HG03108 (cell line): ENCODE measurements around the gene HSD17B12.

Source experiments
- ATAC-seq: cut with Tn5 transposase; IDR thresholded peaks from one replicate; pipeline ENCODE4 v1.9.1; 2021; ENCODE audit warnings: moderate library complexity; ENCODE audit not compliant: unreplicated experiment

The HSD17B12 gene

DNA sequence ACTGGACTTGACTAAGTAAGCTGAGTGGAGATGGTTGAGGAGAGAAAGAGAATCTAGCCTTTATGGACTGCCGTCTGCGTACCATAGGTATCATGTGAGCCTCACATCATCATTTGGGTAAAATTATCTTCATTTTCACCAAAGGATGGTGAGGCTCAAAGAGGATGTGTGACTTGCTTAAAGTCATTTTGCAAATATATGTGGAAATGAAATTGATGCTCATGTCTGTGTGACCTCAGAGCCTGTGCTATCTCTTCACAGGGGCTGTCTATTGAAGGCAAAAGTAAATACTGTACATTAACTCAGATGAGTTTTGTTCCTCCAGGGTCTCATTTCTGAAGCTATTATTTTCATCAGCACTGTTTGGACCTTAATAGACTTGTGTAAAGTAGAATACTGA lies 116.8 kb downstream of the HSD17B12 start:
- no peak for ATAC-seq

DNA sequence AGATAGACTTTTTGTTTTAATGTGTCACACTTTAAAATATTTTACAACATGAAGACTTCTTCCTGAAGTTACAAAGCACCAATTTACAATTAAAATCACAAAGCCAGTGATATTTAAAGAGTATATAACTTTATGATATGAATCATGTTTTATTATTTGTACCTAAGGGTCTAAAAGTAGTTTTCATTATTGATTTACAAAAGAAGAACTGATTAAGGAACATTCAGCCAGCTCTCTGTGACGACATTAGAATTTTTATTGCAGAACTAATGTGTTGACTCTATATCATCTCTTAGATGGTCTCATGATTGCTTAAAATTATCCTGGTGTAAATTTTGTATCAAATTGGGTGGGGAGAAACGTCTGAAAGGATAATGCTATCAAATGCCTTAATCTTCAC lies 117.3 kb downstream of the HSD17B12 start:
- no peak for ATAC-seq

DNA sequence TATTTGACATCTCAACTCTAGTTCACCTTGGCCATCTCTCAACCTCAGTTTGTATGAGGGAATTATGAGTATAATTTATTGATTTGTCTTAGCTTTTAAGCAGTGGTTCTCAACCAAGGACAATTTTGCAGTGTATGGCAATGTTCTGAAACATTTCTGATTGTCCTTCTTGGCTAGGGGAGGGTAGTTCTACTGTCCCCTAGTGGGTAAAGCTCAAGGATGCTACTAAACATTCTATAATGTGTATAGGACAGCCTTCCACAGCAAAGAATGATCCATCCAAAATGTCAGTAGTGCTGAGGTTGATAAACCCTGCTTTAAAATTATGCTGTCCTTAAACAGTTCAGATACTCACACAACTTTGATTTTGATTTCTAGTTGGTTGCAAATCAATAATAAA lies 122.0 kb downstream of the HSD17B12 start:
- no peak for ATAC-seq

DNA sequence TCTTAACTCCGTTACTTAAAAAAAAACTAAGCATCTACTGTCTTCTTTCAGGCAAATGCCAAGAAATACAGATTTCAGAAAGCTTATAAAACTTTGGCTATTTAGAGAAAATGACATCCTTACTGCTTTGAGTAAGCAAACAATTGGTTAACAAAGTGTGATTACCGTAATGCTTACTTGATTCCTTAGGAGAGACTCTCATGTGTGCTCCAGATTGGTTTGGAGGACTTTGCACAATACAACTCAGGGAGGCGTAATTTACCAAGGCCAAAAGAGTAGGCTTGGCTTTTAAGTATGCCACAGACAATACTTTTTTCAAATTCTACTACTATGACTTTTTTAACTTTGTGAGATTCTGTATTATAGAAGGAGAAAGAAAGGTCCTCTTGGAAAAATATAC lies 123.2 kb downstream of the HSD17B12 start:
- no peak for ATAC-seq

DNA sequence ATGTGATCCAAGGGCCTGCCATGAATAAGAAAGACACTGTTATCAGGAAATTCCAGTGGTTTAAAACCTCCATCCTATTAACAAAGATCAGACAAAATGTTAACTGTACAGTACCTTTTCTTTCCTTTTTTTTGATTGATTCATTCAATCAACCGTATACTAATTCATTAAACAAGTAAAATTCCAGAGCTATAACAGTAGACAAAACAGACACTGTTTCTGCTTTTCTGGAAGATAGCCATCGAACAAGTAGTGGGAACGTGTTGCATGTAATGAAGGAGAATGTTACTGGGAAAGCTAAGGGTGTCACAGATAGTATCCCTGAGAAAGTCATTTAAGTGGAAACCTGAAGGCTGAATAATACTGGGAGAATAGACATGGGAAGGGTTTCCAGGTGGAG lies 126.4 kb downstream of the HSD17B12 start:
- no peak for ATAC-seq

DNA sequence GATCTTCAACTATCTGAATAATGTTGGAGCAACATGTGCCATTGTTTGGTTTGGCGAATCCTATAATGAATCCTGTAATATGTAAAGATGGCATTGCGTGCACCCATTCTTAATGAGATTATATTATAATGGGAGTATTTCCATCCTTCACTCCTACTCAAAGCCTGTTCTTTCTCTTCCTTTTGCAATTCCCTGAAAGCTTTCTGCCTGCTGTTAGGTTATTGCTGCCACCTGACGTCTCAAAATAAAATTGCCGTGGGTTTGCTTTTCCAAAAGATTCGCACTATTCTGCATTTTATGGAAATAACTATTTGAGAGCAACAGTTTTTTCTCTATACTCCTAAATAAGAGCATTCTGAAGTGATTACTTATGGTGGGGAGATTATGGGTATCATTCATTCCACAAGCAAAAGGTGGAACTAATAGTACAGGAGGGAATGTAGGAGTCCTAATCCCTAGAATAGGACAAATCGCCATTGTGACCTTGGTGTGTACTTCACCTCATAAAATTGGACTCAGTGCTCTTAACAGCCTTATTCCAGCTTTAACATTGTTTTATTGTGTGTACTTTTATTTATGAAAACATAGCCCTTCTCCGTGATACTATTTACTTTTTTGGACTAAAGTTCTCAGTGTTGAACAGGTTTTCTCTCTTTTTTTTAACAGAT lies 130.5 kb downstream of the HSD17B12 start:
- no peak for ATAC-seq

DNA sequence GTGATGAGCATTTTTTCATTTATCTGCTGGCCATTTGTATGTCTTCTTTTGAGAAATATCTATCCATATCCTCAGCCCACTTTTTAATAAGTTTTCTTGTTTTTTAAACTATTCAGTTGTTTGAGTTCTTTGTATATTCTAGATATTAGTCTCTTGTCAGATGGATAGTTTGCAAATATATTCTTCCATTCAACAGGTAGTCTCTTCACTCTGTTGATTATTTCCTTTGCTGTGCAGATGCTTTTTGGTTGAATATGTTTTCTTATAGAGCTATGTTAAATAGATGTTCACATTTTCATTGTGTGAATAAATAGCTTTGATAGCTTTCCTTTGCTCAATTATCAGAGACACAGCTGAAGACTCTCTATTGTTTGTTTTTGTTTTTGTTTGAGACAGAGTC lies 131.9 kb downstream of the HSD17B12 start:
- no peak for ATAC-seq

DNA sequence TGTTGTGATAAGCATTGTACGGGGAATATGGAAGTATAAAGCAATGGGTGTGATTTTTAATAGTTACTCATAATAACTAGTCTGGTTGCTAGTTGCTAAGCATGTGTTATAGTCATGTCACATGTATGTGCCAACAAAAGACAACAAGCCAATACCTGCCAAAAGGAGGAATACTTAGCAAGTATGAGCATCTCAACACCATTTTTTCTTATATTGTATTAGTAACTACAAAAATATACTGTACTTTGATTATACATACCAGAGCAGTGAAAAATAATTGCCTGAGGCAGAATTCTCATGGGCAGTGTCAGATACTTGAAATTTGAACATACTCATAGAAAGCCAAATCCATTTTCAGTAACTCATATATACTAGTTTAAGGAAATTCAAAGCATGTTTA lies 137.7 kb downstream of the HSD17B12 start:
- no peak for ATAC-seq

DNA sequence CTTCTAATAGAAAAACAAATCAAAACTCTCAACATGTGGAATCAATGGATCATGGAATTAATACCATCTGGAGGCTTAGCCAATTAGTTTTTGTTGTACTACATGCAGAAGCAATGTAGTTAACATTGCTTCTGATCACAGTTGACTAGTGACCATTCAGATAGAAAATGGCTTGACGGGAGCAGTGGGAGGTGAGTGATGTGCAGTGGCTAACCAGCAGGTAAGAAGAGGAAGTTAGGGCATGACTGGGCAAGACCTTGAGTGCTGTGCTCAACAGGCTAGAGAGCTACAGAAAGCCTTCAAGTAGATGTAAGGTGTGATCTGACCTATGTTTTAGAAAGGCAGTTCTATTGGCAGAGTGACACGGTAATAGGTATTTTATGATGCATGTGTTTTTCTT lies 139.4 kb downstream of the HSD17B12 start:
- ATAC-seq: no peak

DNA sequence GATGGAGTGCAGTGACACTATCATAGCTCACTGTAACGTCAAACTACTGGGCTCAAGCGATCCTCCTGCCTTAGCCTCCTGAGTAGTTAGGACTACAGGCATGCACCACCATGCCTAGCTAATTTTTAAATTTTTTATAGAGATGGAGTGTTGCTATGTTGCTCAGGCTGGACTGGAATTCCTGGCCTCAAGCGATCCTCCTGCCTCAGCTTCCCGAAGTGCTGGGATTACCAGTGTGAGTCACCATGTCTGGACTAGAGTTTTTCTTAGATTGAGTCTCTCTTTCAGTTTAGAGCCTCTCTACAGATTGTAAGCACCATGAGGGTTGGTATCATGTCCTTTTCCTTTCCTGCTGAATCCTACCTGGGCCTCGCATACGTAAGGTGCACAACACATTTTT lies 142.8 kb downstream of the HSD17B12 start:
- ATAC-seq: no peak

DNA sequence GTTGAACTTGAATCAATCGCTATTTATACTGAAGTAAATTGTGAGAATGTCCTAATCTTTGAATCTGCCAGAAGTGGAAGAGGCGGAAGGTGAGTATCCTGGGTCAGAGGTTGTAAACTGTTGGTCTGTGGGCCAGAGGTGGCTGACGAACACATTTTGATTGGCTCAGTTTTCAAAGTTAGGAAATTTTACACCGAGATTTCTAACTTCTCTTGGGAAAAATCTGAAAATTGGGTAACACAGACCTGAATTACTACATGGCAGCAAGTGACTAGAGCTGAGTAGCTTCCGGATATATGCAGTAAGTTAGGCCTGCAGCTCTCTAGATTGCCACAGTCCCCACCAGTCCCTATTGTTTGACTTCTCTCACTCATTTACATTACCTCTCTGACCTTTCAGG lies 143.3 kb downstream of the HSD17B12 start:
- ATAC-seq: no peak

DNA sequence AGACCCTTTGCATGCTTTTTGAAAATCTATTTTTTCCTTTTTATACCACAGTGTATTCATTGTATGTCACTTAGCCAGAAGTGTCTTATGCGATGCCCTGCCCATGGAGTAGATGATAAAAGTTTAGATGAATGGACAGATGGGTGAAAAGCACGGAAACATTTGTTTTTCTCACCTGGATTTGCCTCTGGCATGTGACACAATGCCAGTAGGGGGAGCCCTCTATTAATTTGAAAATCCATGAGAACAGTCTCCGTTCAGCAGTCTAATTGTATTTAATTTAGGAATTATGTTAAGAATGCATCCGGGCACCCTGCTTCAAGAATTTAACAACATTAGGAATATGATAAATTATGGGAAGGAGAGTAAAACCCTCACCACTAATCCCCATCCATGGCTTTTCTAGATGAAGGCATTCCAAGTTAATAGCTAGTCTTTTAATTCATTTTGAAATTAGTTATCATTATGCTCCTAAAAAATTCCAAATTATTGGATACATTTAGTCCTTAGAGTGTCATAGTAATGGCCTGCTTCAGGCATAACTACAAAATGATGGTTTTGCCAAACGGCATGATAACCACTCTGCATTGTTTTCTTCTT lies 144.8 kb downstream of the HSD17B12 start:
- ATAC-seq: no peak

DNA sequence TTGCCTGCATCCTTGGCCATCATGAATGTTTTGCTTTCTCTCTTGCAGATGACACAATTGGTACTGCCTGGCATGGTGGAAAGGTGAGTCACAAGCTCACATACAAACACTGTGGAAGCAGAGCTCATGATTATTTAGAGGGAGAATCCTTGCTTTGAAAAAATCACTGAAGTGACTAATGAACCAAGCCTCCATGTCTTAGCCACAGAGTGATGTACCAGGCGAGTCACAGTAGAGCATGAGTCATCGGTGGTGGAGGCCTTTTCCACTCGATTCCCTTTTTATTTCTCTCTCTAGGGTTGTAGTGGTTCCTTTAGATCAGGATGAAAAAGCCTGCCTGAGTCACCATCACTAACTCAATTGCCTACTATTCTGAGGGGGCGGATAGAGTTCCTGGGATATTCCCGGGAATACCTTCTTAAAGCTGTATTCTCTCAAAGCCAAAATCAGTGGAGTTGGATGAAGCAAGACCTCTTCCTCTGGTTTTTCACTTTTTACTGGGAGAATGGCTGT lies 150.4 kb downstream of the HSD17B12 start:
- no peak for ATAC-seq

DNA sequence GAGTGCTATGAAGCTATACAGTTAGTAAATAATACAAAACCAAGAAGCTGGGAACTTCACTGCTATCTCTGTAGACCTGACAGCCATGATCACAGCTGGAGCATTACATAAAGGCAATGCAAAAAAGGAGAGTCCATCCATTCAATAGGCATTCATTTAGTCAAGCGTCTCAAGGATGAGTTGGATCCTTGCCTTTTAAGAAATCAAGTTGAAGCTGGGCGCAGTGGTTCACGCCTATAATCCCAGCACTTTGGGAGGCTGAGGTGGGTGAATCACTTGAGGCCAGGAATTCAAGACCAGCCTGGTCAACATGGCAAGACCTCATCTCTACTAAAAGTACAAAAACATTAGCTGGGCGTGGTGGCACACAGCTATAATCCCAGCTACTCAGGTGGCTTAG lies 152.0 kb downstream of the HSD17B12 start:
- ATAC-seq: no peak

DNA sequence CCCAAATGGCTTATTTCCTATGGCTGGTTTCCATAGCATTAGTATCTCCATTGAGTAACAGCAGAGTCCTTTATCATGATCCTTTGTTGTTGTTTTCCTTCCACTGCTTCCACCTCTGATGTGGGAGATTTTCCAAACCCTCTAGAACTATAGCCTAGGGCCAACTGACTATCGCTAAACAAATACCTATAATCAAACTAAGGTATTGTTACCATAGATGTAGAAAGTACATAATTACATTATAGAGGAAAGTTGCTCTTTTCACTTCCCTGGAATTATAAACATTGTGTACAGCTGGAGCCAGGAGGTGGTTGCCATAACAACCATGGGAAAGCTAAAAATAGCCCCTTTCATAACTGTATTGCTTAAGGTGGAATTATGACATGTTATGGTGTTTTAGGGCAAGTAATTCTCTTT lies 153.1 kb downstream of the HSD17B12 start:
- ATAC-seq: no peak

DNA sequence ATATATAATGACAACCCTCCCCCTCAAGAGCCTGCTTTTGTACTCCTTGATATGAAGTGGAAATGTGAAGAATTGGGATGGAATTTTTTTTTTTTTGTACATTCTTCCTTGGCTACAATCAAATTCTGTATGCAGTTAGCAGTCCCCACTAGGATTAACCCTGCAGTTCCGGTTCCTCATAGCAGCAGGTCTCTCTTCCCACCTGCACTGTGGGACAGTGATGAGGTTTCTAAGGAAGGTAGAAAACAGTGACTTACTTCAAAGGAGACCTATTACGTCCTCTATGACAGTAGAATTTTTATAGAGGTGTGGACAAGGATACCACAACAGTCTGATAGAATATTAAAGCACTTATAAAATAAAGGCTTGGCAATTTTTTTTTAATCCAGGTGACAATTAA lies 153.7 kb downstream of the HSD17B12 start:
- no peak for ATAC-seq

DNA sequence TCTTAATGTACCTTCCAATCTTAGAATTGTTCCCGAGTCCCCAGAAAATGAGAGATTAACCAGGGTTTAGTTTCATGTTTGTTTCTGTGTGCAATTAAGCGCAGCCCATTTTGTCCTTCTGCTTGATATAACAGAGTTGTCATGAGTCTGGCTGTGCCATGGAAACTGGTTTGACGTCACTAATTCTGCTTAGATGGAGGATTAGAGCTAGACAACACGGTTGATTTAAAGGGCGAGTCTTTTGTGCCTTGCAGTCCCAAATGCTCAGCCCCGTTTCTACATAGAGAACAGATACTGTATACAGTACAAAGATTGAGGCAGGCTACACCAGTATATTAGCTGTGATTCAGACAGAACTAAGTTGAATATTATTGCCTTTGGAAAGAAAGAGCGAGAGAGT lies 154.6 kb downstream of the HSD17B12 start:
- no peak for ATAC-seq

DNA sequence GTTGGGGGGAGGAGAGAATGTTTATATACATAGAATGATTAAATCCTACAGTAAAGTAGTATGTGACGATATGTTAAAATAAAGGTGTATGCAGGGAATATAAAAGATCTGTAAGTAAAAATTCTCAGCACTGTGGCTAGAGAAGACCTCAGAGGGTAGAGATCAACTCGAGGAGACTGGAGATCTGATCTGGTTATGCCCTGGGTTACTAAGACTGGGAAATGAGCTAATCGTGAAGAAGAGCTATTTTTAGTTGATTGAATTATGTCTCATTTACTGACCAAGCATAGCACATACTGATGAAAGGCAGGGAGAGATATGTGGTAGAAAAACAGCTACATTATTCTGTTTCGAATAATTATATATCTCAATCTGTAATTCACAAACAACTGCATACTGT lies 157.3 kb downstream of the HSD17B12 start:
- ATAC-seq: no peak

DNA sequence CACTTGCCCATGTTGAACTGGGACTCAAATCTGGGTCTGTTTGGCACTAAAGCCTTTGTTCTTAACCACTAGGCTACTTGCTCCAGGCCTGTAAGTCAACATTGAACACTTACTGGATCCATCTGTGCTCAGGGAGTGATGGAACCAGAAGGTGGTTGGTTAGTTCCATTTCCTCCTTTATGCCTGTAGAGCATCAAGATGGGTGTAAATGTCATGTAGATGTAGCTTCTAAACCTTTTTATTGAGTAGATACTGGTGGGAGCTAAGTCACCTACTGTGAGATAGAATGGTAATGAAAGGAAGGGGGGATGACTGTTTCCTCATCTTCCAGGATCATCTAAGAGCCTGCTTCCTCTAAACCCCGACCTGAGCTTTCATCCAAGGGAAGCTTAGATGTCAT lies 161.5 kb downstream of the HSD17B12 start:
- ATAC-seq: no peak

DNA sequence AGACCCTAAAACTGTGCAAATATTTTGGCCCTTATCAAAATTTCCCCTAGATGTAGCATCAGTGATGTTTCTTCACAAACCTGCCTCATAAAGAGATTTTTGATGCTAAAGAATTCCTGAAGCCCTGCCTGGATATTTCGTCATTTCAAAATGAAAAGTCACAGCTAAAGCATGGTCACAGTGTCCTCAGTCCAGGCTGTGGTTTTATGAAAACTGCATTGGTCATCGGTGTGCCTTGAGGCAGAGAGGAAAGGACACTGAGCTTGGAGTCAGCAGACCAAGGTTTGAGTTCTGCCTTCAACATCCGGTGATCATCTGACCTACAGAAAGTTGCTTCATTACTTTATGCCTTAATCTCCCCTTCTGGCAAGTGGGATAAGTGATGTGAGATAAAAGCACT lies 165.3 kb downstream of the HSD17B12 start:
- ATAC-seq: no peak

DNA sequence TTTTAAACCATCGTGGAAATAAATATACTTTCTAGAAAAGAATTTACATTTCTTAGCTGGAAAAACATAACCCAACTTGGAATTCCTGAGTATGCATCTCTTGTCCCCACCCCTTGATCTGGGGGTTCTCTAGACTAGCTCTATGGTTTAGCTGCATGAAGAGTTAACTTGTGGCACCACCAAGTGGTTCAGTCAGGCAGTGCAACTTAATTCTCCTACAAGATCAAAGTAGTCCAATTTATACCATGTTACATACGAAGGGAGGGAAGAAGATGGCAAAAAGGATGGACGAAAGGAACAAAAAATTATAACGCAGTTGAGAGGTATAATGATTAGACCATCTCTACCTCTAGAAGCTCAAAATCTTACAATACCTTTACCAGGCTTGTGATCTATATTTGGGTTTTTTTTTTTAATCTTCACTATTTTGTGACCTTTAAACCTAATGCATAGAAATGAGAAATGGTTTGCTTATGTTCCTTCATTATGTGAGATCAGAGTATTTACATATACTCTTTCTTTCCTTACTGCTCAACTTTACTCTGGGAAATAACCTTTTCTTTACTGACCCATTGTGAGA lies 171.6 kb downstream of the HSD17B12 start:
- ATAC-seq: peak; percentile 52

DNA sequence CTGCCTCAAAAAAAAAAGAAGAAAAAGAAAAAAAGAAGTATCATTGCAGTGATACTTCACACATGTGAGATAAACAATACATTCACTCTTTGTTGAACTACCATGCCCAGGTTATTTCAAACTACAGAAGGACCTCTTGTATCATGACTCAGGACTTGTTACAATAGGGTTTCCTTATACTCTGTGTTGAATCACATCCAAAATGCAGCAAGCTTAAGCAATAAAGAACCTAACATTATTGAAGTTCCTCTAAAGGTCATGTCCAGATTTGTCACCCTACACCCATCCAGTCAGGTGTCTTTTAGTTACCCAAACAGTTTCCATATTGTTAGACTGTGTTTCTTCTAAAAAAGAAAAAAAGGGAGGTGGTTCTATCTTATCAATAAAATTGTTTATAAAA lies 173.2 kb downstream of the HSD17B12 start:
- ATAC-seq: no peak

DNA sequence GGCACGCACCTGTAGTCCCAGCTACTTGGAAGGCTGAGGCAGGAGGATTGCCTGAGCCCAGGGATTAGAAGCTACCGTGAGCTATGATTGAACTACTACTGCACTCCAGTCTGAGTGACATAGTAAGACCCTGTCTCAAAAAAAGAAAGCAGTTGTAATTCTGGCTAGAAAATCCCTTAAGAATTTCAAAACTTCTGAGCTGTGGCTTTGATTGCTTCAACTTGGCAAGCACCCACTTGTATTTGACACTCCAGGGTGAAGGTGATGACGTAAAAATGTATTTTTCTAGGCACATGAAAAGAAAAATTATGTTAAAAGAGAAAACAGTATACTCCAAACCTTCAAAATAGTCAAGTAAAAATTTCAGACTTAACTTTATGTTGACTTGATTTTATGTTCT lies 176.5 kb downstream of the HSD17B12 start:
- ATAC-seq: no peak
